K562 (cell line): ENCODE results near the gene ELF1. TPM values are rescaled to one million over a fixed set of nuclear protein-coding genes. Genes with fewer than 3 reads are reported as not detected.
A peak's percentile ranks its signal among the peaks of the same experiment; 100 is the strongest.

Source experiments
- ATAC-seq: fragments of 200-7000 bp; cut with Tn5 transposase; 3 replicates; pipeline ENCODE4 v1.9.1; 2020; ENCODE audit warnings: moderate library complexity
- BruUV-seq: library from RNA; stranded (reverse); fragments of 400-500 nt; replicated peaks from 2 replicates; lab custom pipeline; 2021; lab: Mats Ljungman, UMichigan
- CTCF ChIA-PET: fragments of 300-600 bp; formaldehyde crosslinking; extraction: SDS; loops from one replicate; lab custom pipeline; 2021; ENCODE audit warnings: low intra/inter-chr PET ratio; lab: Yijun Ruan, JAX
- POLR2A ChIA-PET: fragments of 300-600, 350-650 bp; sonication (Branson Sonifier 250); formaldehyde crosslinking; extraction: SDS; loops from one replicate; lab custom pipeline; 2021; ENCODE audit warnings: antibody characterized with exemption, inconsistent platforms; lab: Yijun Ruan, JAX
- DNase-seq, 4 experiments: peaks; one replicate each; pipeline versions ENCODE4 v3.0.0 to v3.0.0-alpha.2; 2011 to 2018; ENCODE audit warnings: low spot score in 3 of 4, mixed read lengths in 3 of 4; ENCODE audit errors: extremely low read depth in 1 of 4
- FAIRE-seq: peaks from 2 replicates; lab custom pipeline; 2011; peaks lifted over from hg19 to GRCh38; lab: Jason Lieb, UNC
- H2AFZ ChIP-seq: 2 replicates; pipeline ENCODE4 v1.6.0; 2011; ENCODE audit warnings: low read depth, low read length, control low read depth, inconsistent platforms
- H3K27ac ChIP-seq: fragments of 200-600 bp; 3 replicates; pipeline ENCODE4 v1.8.0; 2011; ENCODE audit warnings: low read depth, mild to moderate bottlenecking, control low read depth, inconsistent platforms, low read length, moderate library complexity, mixed read lengths; ENCODE audit errors: extremely low read depth
- H3K27me3 ChIP-seq, 2 experiments: fragments of 300-600 bp in 1 of 2; 2 replicates in 1 of 2; 3 replicates in 1 of 2; pipeline versions ENCODE4 v1.6.0 to v1.8.0; 2011; ENCODE audit warnings: inconsistent platforms in 2 of 2, low read length in 2 of 2, mild to moderate bottlenecking in 1 of 2, mixed read lengths in 1 of 2, moderate library complexity in 1 of 2; ENCODE audit not compliant: control insufficient read depth in 2 of 2, insufficient read depth in 2 of 2
- H3K36me3 ChIP-seq: fragments of 300-600 bp; 3 replicates; pipeline ENCODE4 v1.8.0; 2011; ENCODE audit warnings: mild to moderate bottlenecking, low read length, inconsistent platforms; ENCODE audit not compliant: control insufficient read depth, insufficient read depth
- H3K4me1 ChIP-seq, 2 experiments: fragments of 200-600 bp in 1 of 2; replicated peaks in 1 of 2; 2 replicates in 1 of 2; 3 replicates in 1 of 2; pipeline versions ENCODE4 v1.5.1 to v1.8.0; 2011; ENCODE audit warnings: inconsistent platforms in 2 of 2, low read length in 2 of 2, mild to moderate bottlenecking in 1 of 2, mixed read lengths in 1 of 2, moderate library complexity in 1 of 2; ENCODE audit not compliant: control insufficient read depth in 2 of 2, insufficient read depth in 2 of 2
- H3K4me2 ChIP-seq: 2 replicates; pipeline ENCODE4 v1.6.1; 2011; ENCODE audit warnings: low read length, control low read depth, inconsistent platforms, mixed read lengths; ENCODE audit not compliant: insufficient read depth
- H3K4me3 ChIP-seq: fragments of 200-600 bp; sonication (generic), shearing (Covaris generic); 2 replicates; pipeline ENCODE4 v1.5.1; 2016; ENCODE audit warnings: control low read depth, inconsistent platforms
- H3K79me2 ChIP-seq: fragments of 200-600 bp; 3 replicates; pipeline ENCODE4 v1.8.0; 2011; ENCODE audit warnings: low read length, inconsistent platforms; ENCODE audit not compliant: control insufficient read depth, insufficient read depth
- H3K9ac ChIP-seq, 2 experiments: 2 replicates each; pipeline versions ENCODE4 v1.6.0 to v1.6.1; 2011; ENCODE audit warnings: low read depth in 2 of 2, low read length in 2 of 2, control low read depth in 1 of 2, inconsistent platforms in 1 of 2, mild to moderate bottlenecking in 1 of 2, mixed read lengths in 1 of 2; ENCODE audit not compliant: insufficient read depth in 1 of 2
- H3K9me1 ChIP-seq: one replicate; pipeline ENCODE4 v1.6.0; 2011; ENCODE audit warnings: inconsistent platforms, mild to moderate bottlenecking, low read length, moderate library complexity; ENCODE audit not compliant: control insufficient read depth, insufficient read depth
- H3K9me3 ChIP-seq: replicated peaks from 2 replicates; pipeline ENCODE4 v1.5.1; 2011; ENCODE audit warnings: low read depth, low read length, inconsistent platforms; ENCODE audit not compliant: control insufficient read depth, insufficient read depth
- H4K20me1 ChIP-seq: replicated peaks from 2 replicates; pipeline ENCODE4 v1.6.1; 2011; ENCODE audit warnings: low read length, inconsistent platforms, mixed read lengths; ENCODE audit not compliant: control insufficient read depth, insufficient read depth
- ARNT ChIP-seq, 2 experiments: fragments of 450-650 bp; IDR thresholded peaks; 2 replicates each; pipeline ENCODE4 v1.6.1; 2016; ENCODE audit warnings: mild to moderate bottlenecking in 1 of 2
- C11orf30 ChIP-seq: fragments of 450-650 bp; IDR thresholded peaks from 2 replicates; pipeline ENCODE4 v1.6.1; 2016; ENCODE audit warnings: low read depth, mild to moderate bottlenecking
- CEBPG ChIP-seq, 3 experiments: fragments of 200-800 bp in 1 of 3; sonication (Bioruptor generic) in 1 of 3; sonication (generic) in 1 of 3; formaldehyde crosslinking in 1 of 3; IDR thresholded peaks in 2 of 3; conservative IDR thresholded peaks in 1 of 3; 2 replicates each; pipeline versions ENCODE4 v1.6.1 to v1.8.0; 2016 to 2022; ENCODE audit warnings: missing compliant biosample characterization in 2 of 3, missing genetic modification characterization in 2 of 3, mild to moderate bottlenecking in 1 of 3, missing genetic modification reagents in 1 of 3
- ETV6 ChIP-seq, 3 experiments: fragments of 150-350 bp in 1 of 3; sonication (generic) in 1 of 3; formaldehyde crosslinking in 1 of 3; IDR thresholded peaks; 2 replicates each; pipeline versions ENCODE4 v1.6.1 to v1.8.0; 2014 to 2022; ENCODE audit warnings: borderline replicate concordance in 2 of 3, low read depth in 2 of 3, antibody characterized with exemption in 1 of 3, low read length in 1 of 3, mild to moderate bottlenecking in 1 of 3, missing genetic modification reagents in 1 of 3
- MAFF ChIP-seq: IDR thresholded peaks from 2 replicates; pipeline ENCODE4 v1.6.1; 2012; ENCODE audit warnings: low read length, improper control_type of control experiment
- MAFK ChIP-seq: IDR thresholded peaks from 2 replicates; pipeline ENCODE4 v1.6.1; 2011; ENCODE audit warnings: low read length, improper control_type of control experiment
- MTF1 ChIP-seq: fragments of 250-450 bp; sonication (Bioruptor Pico); IDR thresholded peaks from 2 replicates; pipeline ENCODE4 v1.9.0; 2021; ENCODE audit warnings: moderate library complexity, mild to moderate bottlenecking, inconsistent platforms, borderline replicate concordance
- NBN ChIP-seq: fragments of 450-650 bp; IDR thresholded peaks from 2 replicates; pipeline ENCODE4 v1.6.1; 2016; ENCODE audit warnings: low read depth, mild to moderate bottlenecking
- NFE2 ChIP-seq: IDR thresholded peaks from 2 replicates; pipeline ENCODE4 v1.6.1; 2014; ENCODE audit warnings: antibody characterized with exemption, low read depth
- NR0B1 ChIP-seq: fragments of 450-650 bp; IDR thresholded peaks from one replicate; pipeline ENCODE4 v1.6.1; 2018; ENCODE audit warnings: mild to moderate bottlenecking, moderate library complexity; ENCODE audit not compliant: partially characterized antibody
- PHF8 ChIP-seq: fragments of 200-600 bp; sonication (generic); IDR thresholded peaks from 2 replicates; pipeline ENCODE4 v1.6.1; 2012; ENCODE audit warnings: mixed run types, mild to moderate bottlenecking, inconsistent platforms, low read length, moderate library complexity, borderline replicate concordance
- RFX5 ChIP-seq: IDR thresholded peaks from 2 replicates; pipeline ENCODE4 v1.6.1; 2011; ENCODE audit warnings: low read depth, mild to moderate bottlenecking, improper control_type of control experiment, low read length
- THRB ChIP-seq: fragments of 450-650 bp; formaldehyde crosslinking; conservative IDR thresholded peaks from 2 replicates; pipeline ENCODE4 v1.4.0; 2022; ENCODE audit warnings: mild to moderate bottlenecking, missing genetic modification characterization
- ZBTB1 ChIP-seq: sonication (generic); formaldehyde crosslinking; IDR thresholded peaks from 2 replicates; pipeline ENCODE4 v1.8.1; 2023; ENCODE audit warnings: missing genetic modification reagents, low read depth, mild to moderate bottlenecking, borderline replicate concordance
- ZNF316 ChIP-seq: fragments of 450-650 bp; IDR thresholded peaks from 2 replicates; pipeline ENCODE4 v1.6.1; 2016
- ZNF764 ChIP-seq: fragments of 250-450 bp; sonication (Bioruptor Pico); IDR thresholded peaks from 2 replicates; pipeline ENCODE4 v1.4.0; 2020; ENCODE audit warnings: low read depth, mild to moderate bottlenecking, moderate library complexity
- WGBS: fragments of 100-300 bp; shearing (Covaris generic); methylation state at CpG from one replicate; pipeline ENCODE4 v1.1.6; 2016; ENCODE audit warnings: low coverage, mixed read lengths; ENCODE audit not compliant: insufficient coverage; ENCODE audit errors: missing lambda C conversion rate; 5-methylcytosine and 5-hydroxymethylcytosine counted together
- in situ Hi-C: fragments of 300-500 bp; cut with MboI; formaldehyde crosslinking; loops from 4 replicates; pipeline ENCODE4 v1.15.0; 2018; ENCODE audit warnings: inconsistent platforms, mixed read lengths
- intact Hi-C: fragments of 100-400 bp; cut with micrococcal nuclease; formaldehyde crosslinking; loops from 2 replicates; pipeline ENCODE4 v1.14.2; 2022
- polyA plus RNA-seq, 8 experiments: library from polyadenylated mRNA; depleted of rRNA in 4 of 8; stranded (reverse) in 5 of 8; unstranded in 3 of 8; fragments of >200 nt; fragmentation: Nextera tagmentation in 2 of 8; fragmentation: Illumina TruSeq in 1 of 8; extraction: Ambion mirVana in 2 of 8; extraction: Trizol in 1 of 8; gene quantifications; 2 replicates each; pipeline versions ENCODE4 v1.2.1 to v1.2.3, GENCODE V29; 2011 to 2014; ENCODE audit warnings: inconsistent platforms in 1 of 8, missing spikeins in 1 of 8
- total RNA-seq, 7 experiments: library from RNA; depleted of rRNA in 6 of 7; stranded (reverse); fragments of >200 nt in 6 of 7; fragmentation: Illumina TruSeq in 2 of 7; extraction: Trizol in 2 of 7; gene quantifications; 2 replicates each; pipeline versions ENCODE4 v1.2.1 to v1.2.3, GENCODE V29; 2011 to 2021; ENCODE audit warnings: low replicate concordance in 1 of 7

Gene ELF1
- total and polyA plus RNA-seq, 9 of the 15 experiments (the other 6 are each of a cell fraction or from before 2014, with no cell fraction given) = 24.7 to 54.4 (median 33.4) TPM

GRCh38 chr13:41053384-41053826 is 34.3 kb upstream of the ELF1 start (continued):
- no peak for TF ChIP-seq CEBPG (CRISPR knock-in tag; IDR thresholded peaks at IDR 0.05)
- peak; percentile 37 to 54; a peak in 3 of 4 replicates for TF ChIP-seq CEBPG (tag; conservative IDR thresholded peaks at IDR 0.05 in 1 of 2, IDR thresholded peaks at IDR 0.05 in 1 of 2)
- no peak for TF ChIP-seq ETV6 (IDR thresholded peaks at IDR 0.05; ENCODE audit: borderline replicate concordance in 1 of 2, low read depth in 2 of 2, low read length in 1 of 2)
- no peak for TF ChIP-seq ETV6 (CRISPR knock-in tag; IDR thresholded peaks at IDR 0.05; ENCODE audit: borderline replicate concordance)
- TF ChIP-seq ZBTB1 (CRISPR knock-in tag) = no peak
- TF ChIP-seq RFX5 = no peak
- TF ChIP-seq ARNT (IDR thresholded peaks at IDR 0.05) = no peak
- TF ChIP-seq PHF8 = no peak
- no peak for TF ChIP-seq NR0B1

- no peak overlapping the region for H3K9ac ChIP-seq
- POLR2A ChIA-PET = no interaction called here
- in situ Hi-C loops = loop anchor here (25.0 kb wide), 1 partner anchor 265 kb away; the partner anchor contains the start of gene SLC25A15
- no peaks in the 10 kb centered on the region; the same call in 1 of the 2 replicates for H3K9me3 ChIP-seq
- FAIRE-seq (peak; percentile 55), DNase-seq (peak in 1 of 4 experiments; percentile 24), ATAC-seq (peak; percentile 41; the same call in 2 of the 3 replicates)
- intact Hi-C loops = loop anchor here (2.0 kb wide), 1 partner anchor 78 kb away; no protein-coding TSS in a partner anchor
- peak overlapping the region; percentile 48; the same call in 2 of the 3 replicates for H3K27ac ChIP-seq
- H2AFZ ChIP-seq = 0 out of 2 replicates have a peak overlapping the region, but pooled peaks have one; percentile 32
- H3K9me1 ChIP-seq = no peaks in the 10 kb centered on the region
- no peaks in the 10 kb centered on the region for H3K27me3 ChIP-seq
- BruUV-seq = no TSS peak
- H4K20me1 ChIP-seq = no peaks in the 10 kb centered on the region
- CTCF ChIA-PET = no interaction called here
- peaks cover 3% of the 10 kb centered on the region; the same call in 2 of the 3 replicates for H3K36me3 ChIP-seq
- H3K4me2 ChIP-seq = no peak overlapping the region
- H3K4me3 ChIP-seq = no peak overlapping the region
- peaks cover 88% of the 10 kb centered on the region for H3K79me2 ChIP-seq
- H3K4me1 ChIP-seq = peaks cover 8 to 31% of the 10 kb centered on the region in 2 experiments; a peak in 3 of 5 replicates
- 27% methylated on average over 3 of the region's 3 CpGs for WGBS
- peak; percentile 73 for TF ChIP-seq NFE2
- TF ChIP-seq THRB (CRISPR knock-in tag) = no peak
- no peak for TF ChIP-seq ZNF764 (CRISPR knock-in tag)
- no peak for TF ChIP-seq MTF1 (CRISPR knock-in tag)
- peak; percentile 58 for TF ChIP-seq C11orf30
- peak; percentile 33; the same call in 1 of the 2 replicates for TF ChIP-seq MAFK
- TF ChIP-seq MAFF = peak; percentile 33; the same call in 1 of the 2 replicates
- TF ChIP-seq NBN = no peak
- TF ChIP-seq ZNF316 = peak; percentile 57
These were observed 33.3 kb upstream of the ELF1 start for GRCh38 chr13:41052441-41052840.
